Measurements from ENCODE around the gene CGB8.
"Not testable (repeated sequence)": the region's sequence is repeated elsewhere in the genome, so short reads cannot be mapped to it uniquely, and the experiment has no call there.

The CGB8 gene

GRCh38 chr19:49064768-49065611 is 16.1 kb upstream of the CGB8 start, which contains the start of gene NTF4:
Gene NTF4, minus strand, starts transcription at chr19:49064818. Its CDS starts 2,821 bp downstream, at chr19:49061997.
- DNase-seq, result no peak

GRCh38 chr19:49064029-49064629 is 15.2 kb upstream of the CGB8 start:
- DNase-seq, result no peak

- no peak for DNase-seq
Observed at GRCh38 chr19:49061445-49061844, 12.5 kb upstream of the CGB8 start.

- DNase-seq, result no peak
Observed at GRCh38 chr19:49061000-49061399, 12.1 kb upstream of the CGB8 start.

- no peak for DNase-seq
Observed at GRCh38 chr19:49059053-49059452, 10.1 kb upstream of the CGB8 start.

- no peak for DNase-seq
Observed at GRCh38 chr19:49058562-49058961, 9.7 kb upstream of the CGB8 start.

- DNase-seq, result peak; percentile 14
Observed at GRCh38 chr19:49057636-49058234, 8.8 kb upstream of the CGB8 start, which contains the start of gene CGB7. Gene CGB7, minus strand, starts transcription at chr19:49057749. Its CDS starts 2,374 bp downstream, at chr19:49055375.

GRCh38 chr19:49056902-49057596 is 8.1 kb upstream of the CGB8 start:
- not testable (repeated sequence) for DNase-seq

- peak; percentile 27 for DNase-seq
Observed at GRCh38 chr19:49056101-49056901, 7.4 kb upstream of the CGB8 start.

- DNase-seq, result not testable (repeated sequence)
Observed at GRCh38 chr19:49050376-49051033, 1.6 kb upstream of the CGB8 start.

GRCh38 chr19:49049834-49050233 is 923 bp upstream of the CGB8 start:
- DNase-seq, result not testable (repeated sequence)

- not testable (repeated sequence) for DNase-seq
Observed at GRCh38 chr19:49043548-49043947, 5.4 kb downstream of the CGB8 start, which contains the start of gene CGB5. Gene CGB5, plus strand, starts transcription at chr19:49043848. Its CDS starts 362 bp downstream, at chr19:49044210.

GRCh38 chr19:49042666-49043065 is 6.2 kb downstream of the CGB8 start:
- DNase-seq, result not testable (repeated sequence)

GRCh38 chr19:49042177-49042576 is 6.7 kb downstream of the CGB8 start:
- no peak for DNase-seq

GRCh38 chr19:49039736-49040135 is 9.2 kb downstream of the CGB8 start:
- DNase-seq, result not testable (repeated sequence)

GRCh38 chr19:49038557-49039276 is 10.2 kb downstream of the CGB8 start:
- DNase-seq, result not testable (repeated sequence)

GRCh38 chr19:49038111-49038510 is 10.8 kb downstream of the CGB8 start:
- DNase-seq, result not testable (repeated sequence)

- not testable (repeated sequence) for DNase-seq
Observed at GRCh38 chr19:49036815-49037214, 12.1 kb downstream of the CGB8 start, which contains the start of gene CGB1. Gene CGB1, minus strand, starts transcription at chr19:49036895. Its CDS starts 184 bp downstream, at chr19:49036711.

GRCh38 chr19:49031642-49032301 is 17.1 kb downstream of the CGB8 start, which contains the start of gene CGB2:
Gene CGB2, plus strand, starts transcription at chr19:49031890. Its CDS starts 206 bp downstream, at chr19:49032096.
- DNase-seq, result peak; percentile 27

- DNase-seq, result not testable (repeated sequence)
Observed at GRCh38 chr19:49030323-49030722, 18.6 kb downstream of the CGB8 start.
